Astrocyte (in vitro differentiated cells and primary cell): ENCODE measurements around the gene TESPA1. TPM values are rescaled to one million over a fixed set of nuclear protein-coding genes. Genes with fewer than 3 reads are reported as not detected.

Source experiments
- DNase-seq: peaks from one replicate; pipeline ENCODE4 v3.0.0-alpha.2; 2010; ENCODE audit warnings: low read depth
- FAIRE-seq: peaks from 2 replicates; lab custom pipeline; 2011; peaks lifted over from hg19 to GRCh38; lab: Jason Lieb, UNC
- H2AFZ ChIP-seq: 2 replicates; pipeline ENCODE4 v1.6.0; 2012; ENCODE audit warnings: low read depth, low read length, inconsistent platforms
- H3K27ac ChIP-seq: 2 replicates; pipeline ENCODE4 v1.5.1; 2011; ENCODE audit warnings: low read depth, low read length, inconsistent platforms
- H3K27me3 ChIP-seq: 2 replicates; pipeline ENCODE4 v1.6.0; 2011; ENCODE audit warnings: low read length, inconsistent platforms; ENCODE audit not compliant: insufficient read depth
- H3K36me3 ChIP-seq: 2 replicates; pipeline ENCODE4 v1.5.1; 2011; ENCODE audit warnings: low read length, inconsistent platforms; ENCODE audit not compliant: insufficient read depth
- H3K4me1 ChIP-seq: 2 replicates; pipeline ENCODE4 v1.5.1; 2011; ENCODE audit warnings: low read length, inconsistent platforms; ENCODE audit not compliant: insufficient read depth
- H3K4me2 ChIP-seq: 2 replicates; pipeline ENCODE4 v1.6.0; 2012; ENCODE audit warnings: low read length, inconsistent platforms
- H3K4me3 ChIP-seq: 2 replicates; pipeline ENCODE4 v1.5.1; 2011; ENCODE audit warnings: low read depth, mild to moderate bottlenecking, low read length, inconsistent platforms; ENCODE audit not compliant: insufficient read depth
- H3K79me2 ChIP-seq: 2 replicates; pipeline ENCODE4 v1.6.0; 2012; ENCODE audit warnings: mild to moderate bottlenecking, low read length, inconsistent platforms; ENCODE audit not compliant: insufficient read depth
- H3K9ac ChIP-seq: 2 replicates; pipeline ENCODE4 v1.6.0; 2012; ENCODE audit warnings: mild to moderate bottlenecking, low read length, inconsistent platforms
- H3K9me3 ChIP-seq: 2 replicates; pipeline ENCODE4 v1.5.1; 2012; ENCODE audit warnings: low read depth, mild to moderate bottlenecking, low read length, inconsistent platforms; ENCODE audit not compliant: insufficient read depth
- H4K20me1 ChIP-seq: 2 replicates; pipeline ENCODE4 v1.6.0; 2012; ENCODE audit warnings: low read length, inconsistent platforms; ENCODE audit not compliant: insufficient read depth
- H3K27ac Mint-ChIP-seq: one replicate; pipeline ENCODE4 v1.8.0; 2021; ENCODE audit warnings: mild to moderate bottlenecking, mixed read lengths; ENCODE audit not compliant: unreplicated experiment
- H3K27me3 Mint-ChIP-seq: one replicate; pipeline ENCODE4 v1.8.0; 2021; ENCODE audit warnings: low read depth, mixed read lengths; ENCODE audit not compliant: unreplicated experiment
- H3K36me3 Mint-ChIP-seq: one replicate; pipeline ENCODE4 v1.8.0; 2021; ENCODE audit warnings: low read depth, mixed read lengths; ENCODE audit not compliant: unreplicated experiment
- H3K4me1 Mint-ChIP-seq: one replicate; pipeline ENCODE4 v1.8.0; 2021; ENCODE audit warnings: low read depth, mixed read lengths; ENCODE audit not compliant: unreplicated experiment
- H3K4me3 Mint-ChIP-seq: one replicate; pipeline ENCODE4 v1.8.0; 2021; ENCODE audit warnings: mild to moderate bottlenecking, moderate library complexity, mixed read lengths; ENCODE audit not compliant: unreplicated experiment
- H3K9me3 Mint-ChIP-seq: one replicate; pipeline ENCODE4 v1.8.0; 2021; ENCODE audit warnings: mild to moderate bottlenecking, mixed read lengths; ENCODE audit not compliant: unreplicated experiment
- EZH2 ChIP-seq: IDR thresholded peaks from 2 replicates; pipeline ENCODE4 v1.6.1; 2012; ENCODE audit warnings: mild to moderate bottlenecking, low read length, inconsistent platforms; ENCODE audit not compliant: insufficient read depth
- total RNA-seq: library from RNA; stranded (reverse); gene quantifications from 2 replicates; pipeline ENCODE4 v1.2.1, GENCODE V29; 2021
- TF ChIP-seq, protein P1 (sequence below): IDR thresholded peaks from 2 replicates; pipeline ENCODE4 v1.5.1; 2011; ENCODE audit warnings: low read depth, mild to moderate bottlenecking, inconsistent platforms, low read length, moderate library complexity; ENCODE audit not compliant: insufficient read depth

Gene TESPA1
- total RNA-seq, 1 donor from 2014 or later = 0.23 TPM

DNA sequence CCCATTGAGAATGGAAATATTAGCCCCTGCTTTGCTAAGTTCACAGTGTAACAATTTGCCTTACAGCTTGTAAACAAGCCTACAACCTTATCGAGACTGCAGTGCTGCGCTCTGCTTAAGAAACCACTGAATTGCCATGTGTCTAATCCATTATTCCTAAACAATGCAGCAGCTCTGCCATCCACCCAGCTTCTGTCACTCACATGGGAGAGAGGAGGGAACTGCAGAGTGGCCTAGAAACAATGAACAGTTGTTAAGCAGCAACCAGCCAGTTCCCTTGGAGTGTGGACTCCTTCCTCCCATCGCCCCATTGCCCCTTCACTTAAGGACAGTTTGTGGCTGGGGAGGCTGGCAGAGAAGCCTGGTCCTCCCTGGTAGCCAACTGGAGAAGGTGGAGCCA lies 42.9 kb downstream of the TESPA1 start:
- TF ChIP-seq, protein P1, sequence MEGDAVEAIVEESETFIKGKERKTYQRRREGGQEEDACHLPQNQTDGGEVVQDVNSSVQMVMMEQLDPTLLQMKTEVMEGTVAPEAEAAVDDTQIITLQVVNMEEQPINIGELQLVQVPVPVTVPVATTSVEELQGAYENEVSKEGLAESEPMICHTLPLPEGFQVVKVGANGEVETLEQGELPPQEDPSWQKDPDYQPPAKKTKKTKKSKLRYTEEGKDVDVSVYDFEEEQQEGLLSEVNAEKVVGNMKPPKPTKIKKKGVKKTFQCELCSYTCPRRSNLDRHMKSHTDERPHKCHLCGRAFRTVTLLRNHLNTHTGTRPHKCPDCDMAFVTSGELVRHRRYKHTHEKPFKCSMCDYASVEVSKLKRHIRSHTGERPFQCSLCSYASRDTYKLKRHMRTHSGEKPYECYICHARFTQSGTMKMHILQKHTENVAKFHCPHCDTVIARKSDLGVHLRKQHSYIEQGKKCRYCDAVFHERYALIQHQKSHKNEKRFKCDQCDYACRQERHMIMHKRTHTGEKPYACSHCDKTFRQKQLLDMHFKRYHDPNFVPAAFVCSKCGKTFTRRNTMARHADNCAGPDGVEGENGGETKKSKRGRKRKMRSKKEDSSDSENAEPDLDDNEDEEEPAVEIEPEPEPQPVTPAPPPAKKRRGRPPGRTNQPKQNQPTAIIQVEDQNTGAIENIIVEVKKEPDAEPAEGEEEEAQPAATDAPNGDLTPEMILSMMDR = no peak
- no peak for TF ChIP-seq EZH2
- no peaks in the 10 kb centered on the region for H3K36me3 ChIP-seq
- H3K4me2 ChIP-seq = no peak overlapping the region
- H3K4me3 Mint-ChIP-seq = no peak overlapping the region
- peaks cover 3% of the 10 kb centered on the region for H3K27me3 Mint-ChIP-seq
- no peaks in the 10 kb centered on the region for H3K79me2 ChIP-seq
- no peaks in the 10 kb centered on the region for H3K9me3 ChIP-seq
- no peaks in the 10 kb centered on the region for H4K20me1 ChIP-seq
- H3K4me1 ChIP-seq = no peaks in the 10 kb centered on the region
- no peak overlapping the region for H2AFZ ChIP-seq
- no peak overlapping the region for H3K9ac ChIP-seq
- no peaks in the 10 kb centered on the region for H3K27me3 ChIP-seq
- no peaks in the 10 kb centered on the region for H3K4me1 Mint-ChIP-seq
- no peaks in the 10 kb centered on the region for H3K9me3 Mint-ChIP-seq
- H3K27ac ChIP-seq = no peak overlapping the region
- FAIRE-seq (no peak), DNase-seq (no peak)
- no peak overlapping the region for H3K4me3 ChIP-seq
- no peak overlapping the region for H3K27ac Mint-ChIP-seq
- H3K36me3 Mint-ChIP-seq = no peaks in the 10 kb centered on the region

DNA sequence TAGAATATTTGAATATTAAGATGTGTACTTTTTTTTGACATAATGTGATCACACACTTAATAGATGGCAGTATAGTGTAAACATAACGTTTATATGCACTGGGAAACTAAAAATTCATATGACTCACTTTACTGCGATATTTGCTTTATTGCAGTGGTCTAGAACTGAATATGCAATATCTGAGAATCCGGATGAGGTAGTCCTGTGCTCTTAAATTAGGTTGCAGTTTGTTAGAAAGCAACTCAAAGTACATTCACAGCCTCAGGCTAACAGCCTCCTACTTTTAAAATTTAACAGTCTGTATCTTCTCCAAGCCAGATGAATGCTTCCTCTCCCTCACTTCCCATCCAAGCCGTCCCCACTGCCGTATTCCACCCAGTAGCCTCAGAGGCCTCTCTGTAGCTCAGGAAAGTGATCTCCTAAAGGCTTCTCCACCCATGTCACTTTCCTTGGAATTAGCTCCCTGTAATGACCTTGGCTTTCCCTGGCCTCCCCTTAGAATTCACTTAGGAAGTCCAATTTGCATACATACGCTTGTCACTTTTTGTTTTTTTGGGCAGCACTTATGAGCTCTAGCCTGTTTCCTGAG lies 43.7 kb downstream of the TESPA1 start:
- Histone ChIP-seq H2AFZ (no peak overlapping the region), H3K9me3 (no peaks in the 10 kb centered on the region), H3K36me3 (no peaks in the 10 kb centered on the region), H3K4me1 (no peaks in the 10 kb centered on the region), H4K20me1 (no peaks in the 10 kb centered on the region), H3K79me2 (no peaks in the 10 kb centered on the region), H3K27me3 (no peaks in the 10 kb centered on the region), H3K4me2 (no peak overlapping the region), H3K9ac (no peak overlapping the region), H3K4me3 (no peak overlapping the region), H3K27ac (no peak overlapping the region)
- DNase-seq (no peak), FAIRE-seq (no peak)
- Mint-ChIP-seq H3K4me1 (peaks cover 4% of the 10 kb centered on the region), H3K27ac (no peak overlapping the region), H3K9me3 (no peaks in the 10 kb centered on the region), H3K27me3 (no peaks in the 10 kb centered on the region), H3K36me3 (no peaks in the 10 kb centered on the region), H3K4me3 (no peak overlapping the region)
- TF ChIP-seq EZH2 = no peak
- TF ChIP-seq, protein P1 = no peak

DNA sequence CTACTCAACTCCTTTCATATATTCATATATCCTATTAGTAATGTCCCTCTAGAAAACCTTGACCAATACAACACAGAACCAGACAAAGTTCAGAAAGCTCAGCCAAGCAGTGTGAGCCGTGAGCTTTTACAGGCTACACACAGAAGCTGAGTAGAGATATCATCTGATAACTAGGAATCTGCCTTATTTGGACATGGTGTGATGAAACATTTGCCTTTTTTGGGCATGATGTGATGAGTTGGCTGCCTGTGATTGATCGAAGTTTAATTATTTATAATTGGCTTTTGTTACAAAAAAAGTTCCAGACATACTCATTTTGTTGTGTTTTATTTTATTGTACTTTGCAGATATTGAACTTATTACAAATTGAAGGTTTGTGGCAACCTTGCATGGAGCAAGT lies 46.6 kb downstream of the TESPA1 start:
- no peak for DNase-seq
- no peaks in the 10 kb centered on the region for H3K36me3 Mint-ChIP-seq

More for the DNA sequence above, 46.6 kb downstream of the TESPA1 start:
- no peaks in the 10 kb centered on the region for H3K36me3 ChIP-seq
- H3K9ac ChIP-seq = no peak overlapping the region
- no peak overlapping the region for H3K4me3 Mint-ChIP-seq
- no peaks in the 10 kb centered on the region for H3K9me3 Mint-ChIP-seq
- no peaks in the 10 kb centered on the region for H3K27me3 ChIP-seq
- no peak overlapping the region for H3K27ac ChIP-seq
- FAIRE-seq = no peak
- H3K4me1 Mint-ChIP-seq = peaks cover 11% of the 10 kb centered on the region
- no peak overlapping the region for H2AFZ ChIP-seq
- H3K9me3 ChIP-seq = no peaks in the 10 kb centered on the region
- no peaks in the 10 kb centered on the region for H3K79me2 ChIP-seq
- H3K4me2 ChIP-seq = no peak overlapping the region
- no peaks in the 10 kb centered on the region for H4K20me1 ChIP-seq
- H3K27ac Mint-ChIP-seq = no peak overlapping the region
- no peak overlapping the region for H3K4me3 ChIP-seq
- H3K4me1 ChIP-seq = peaks cover 10% of the 10 kb centered on the region
- no peaks in the 10 kb centered on the region for H3K27me3 Mint-ChIP-seq
- TF ChIP-seq, protein P1 = no peak
- TF ChIP-seq EZH2 = no peak
